Pancreas (tissue), 10 donors: Measurements from ENCODE around the gene SLC23A1. TPM values are rescaled to one million over a fixed set of nuclear protein-coding genes. Genes with fewer than 3 reads are reported as not detected.
"Not testable (repeated sequence)": the region's sequence is repeated elsewhere in the genome, so short reads cannot be mapped to it uniquely, and the experiment has no call there.

Experiments
- ATAC-seq, 4 donors: fragments of 200-7000 bp; cut with Tn5 transposase; one replicate each; pipeline versions ENCODE4 v1.8.0 to v1.9.1; 2020; ENCODE audit warnings: mild to moderate bottlenecking in 4 of 4, moderate library complexity in 4 of 4
- DNase-seq, 6 donors: peaks; one replicate each; pipeline ENCODE4 v3.0.0-alpha.2; 2020
- FAIRE-seq: peaks from 2 replicates; lab custom pipeline; 2012; peaks lifted over from hg19 to GRCh38; lab: Jason Lieb, UNC
- H3K27ac ChIP-seq, 4 donors: fragments of 200-600 bp; sonication (generic); 1 replicate in 3 of 4; 2 replicates in 1 of 4; pipeline versions ENCODE4 v1.5.0 to v1.8.0; 2020
- H3K27me3 ChIP-seq, 4 donors: fragments of 200-600 bp; one replicate each; pipeline ENCODE4 v1.8.0; 2021
- H3K36me3 ChIP-seq, 3 donors: fragments of 200-600 bp; sonication (generic) in 1 of 3; one replicate each; pipeline versions ENCODE4 v1.5.0 to v1.8.0; 2020 to 2021
- H3K4me1 ChIP-seq, 3 donors: fragments of 200-600 bp; one replicate each; pipeline ENCODE4 v1.8.0; 2021
- H3K4me3 ChIP-seq, 4 donors: fragments of 200-600 bp; sonication (generic) in 2 of 4; one replicate each; pipeline versions ENCODE4 v1.5.0 to v1.8.0; 2020 to 2021
- H3K9me3 ChIP-seq, 4 donors: fragments of 200-600 bp; one replicate each; pipeline ENCODE4 v1.8.0; 2021
- WGBS, 2 donors: extraction: QIAGEN DNeasy Blood & Tissue Kit; methylation state at CpG; one replicate each; pipeline ENCODE4 v1.1.7; 2013; 5-methylcytosine and 5-hydroxymethylcytosine counted together
- intact Hi-C, 3 donors: fragments of 100-400 bp; cut with DNase I; formaldehyde crosslinking; loops; one replicate each; pipeline versions ENCODE4 v1.11.1 to v1.14.2; 2022
- polyA plus RNA-seq, 2 donors: library from polyadenylated mRNA; stranded (reverse); fragments of 200-250 nt; gene quantifications; one replicate each; pipeline ENCODE4 v1.2.3, GENCODE V29; 2013
- total RNA-seq, 6 donors: library from RNA; stranded (reverse); fragmentation: NEBNext Ultra II Directional in 4 of 6; extraction: Animal tissue kit (Norgen Biotek cat#: 25700) in 4 of 6; gene quantifications; one replicate each; pipeline versions ENCODE4 v1.2.1 to v1.2.4, GENCODE V29; 2021 to 2023
- TF ChIP-seq, protein P1 (sequence below), 4 donors: fragments of 200-600 bp; sonication (generic) in 3 of 4; IDR thresholded peaks; one replicate each; pipeline versions ENCODE4 v1.5.0 to v1.8.0; 2021; ENCODE audit warnings: antibody characterized with exemption in 4 of 4
- donor health status: healthy with polysubstance abuse.
- donor health status: DM: no; HTN: no; CAD: no; lungs with moderate emphysema.
- donor health status: DM: no; HTN: no; CAD: no.
- donor health status: control.
- donor health status: control.
- donor health status: Bipolar disorder and iron deficiency.
- donor health status: DM: yes; HTN: yes; CAD: no.
- donor health status: DM: no; HTN: no; CAD: no.
- donor health status: DM: no; HTN: no; CAD: no.
- donor health status: DM: yes; HTN: yes; CAD: no.

The SLC23A1 gene
- total and polyA plus RNA-seq, 8 donors = 0.49 to 2.1 (median 1.3) TPM

- H3K36me3 ChIP-seq = peaks cover 0 to 19% (median 12%) of the 10 kb centered on the region in 3 donors
- 95 to 99% methylated on average over 4 of the region's 4 CpGs for WGBS, 2 donors
- ATAC-seq = no peak
- intact Hi-C loops = no loop called here
- H3K4me1 ChIP-seq = no peaks in the 10 kb centered on the region
- H3K9me3 ChIP-seq = no peaks in the 10 kb centered on the region
- H3K27ac ChIP-seq = no peak overlapping the region
- H3K27me3 ChIP-seq = no peaks in the 10 kb centered on the region
- DNase-seq = no peak
- no peak for FAIRE-seq
- TF ChIP-seq, protein P1, sequence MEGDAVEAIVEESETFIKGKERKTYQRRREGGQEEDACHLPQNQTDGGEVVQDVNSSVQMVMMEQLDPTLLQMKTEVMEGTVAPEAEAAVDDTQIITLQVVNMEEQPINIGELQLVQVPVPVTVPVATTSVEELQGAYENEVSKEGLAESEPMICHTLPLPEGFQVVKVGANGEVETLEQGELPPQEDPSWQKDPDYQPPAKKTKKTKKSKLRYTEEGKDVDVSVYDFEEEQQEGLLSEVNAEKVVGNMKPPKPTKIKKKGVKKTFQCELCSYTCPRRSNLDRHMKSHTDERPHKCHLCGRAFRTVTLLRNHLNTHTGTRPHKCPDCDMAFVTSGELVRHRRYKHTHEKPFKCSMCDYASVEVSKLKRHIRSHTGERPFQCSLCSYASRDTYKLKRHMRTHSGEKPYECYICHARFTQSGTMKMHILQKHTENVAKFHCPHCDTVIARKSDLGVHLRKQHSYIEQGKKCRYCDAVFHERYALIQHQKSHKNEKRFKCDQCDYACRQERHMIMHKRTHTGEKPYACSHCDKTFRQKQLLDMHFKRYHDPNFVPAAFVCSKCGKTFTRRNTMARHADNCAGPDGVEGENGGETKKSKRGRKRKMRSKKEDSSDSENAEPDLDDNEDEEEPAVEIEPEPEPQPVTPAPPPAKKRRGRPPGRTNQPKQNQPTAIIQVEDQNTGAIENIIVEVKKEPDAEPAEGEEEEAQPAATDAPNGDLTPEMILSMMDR (IDR thresholded peaks at IDR 0.05) = no peak
- H3K4me3 ChIP-seq = no peak overlapping the region
Measured at GRCh38 chr5:139360384-139360783, 22.7 kb downstream of the SLC23A1 start.

GRCh38 chr5:139358064-139358463 lies 25.0 kb downstream of the SLC23A1 start:
- H3K27ac ChIP-seq = no peak overlapping the region
- TF ChIP-seq, protein P1 (IDR thresholded peaks at IDR 0.05) = no peak
- no peak overlapping the region for H3K4me3 ChIP-seq
- no peaks in the 10 kb centered on the region for H3K27me3 ChIP-seq
- H3K4me1 ChIP-seq = no peaks in the 10 kb centered on the region
- intact Hi-C loops = no loop called here
- ATAC-seq (no peak), FAIRE-seq (no peak), DNase-seq (no peak)
- H3K9me3 ChIP-seq = no peaks in the 10 kb centered on the region
- no peaks in the 10 kb centered on the region for H3K36me3 ChIP-seq

DNA sequence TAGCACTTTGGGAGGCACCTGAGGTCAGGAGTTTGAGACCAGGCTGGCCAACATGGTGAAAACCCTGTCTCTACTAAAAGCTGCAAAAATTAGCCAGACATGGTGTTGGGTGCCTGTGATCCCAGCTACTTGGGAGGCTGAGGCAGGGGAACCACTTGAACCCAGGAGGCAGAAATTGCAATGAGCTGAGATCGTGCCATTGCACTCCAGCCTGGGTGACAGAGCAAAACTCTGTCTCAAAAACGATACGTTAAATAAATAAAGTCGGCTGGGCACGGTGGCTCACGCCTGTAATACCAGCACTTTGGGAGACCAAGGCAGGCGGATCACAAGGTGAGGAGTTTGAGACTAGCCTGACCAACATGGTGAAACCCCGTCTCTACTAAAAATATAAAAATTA lies 27.2 kb downstream of the SLC23A1 start:
- H3K4me1 ChIP-seq, ATAC-seq, H3K4me3 ChIP-seq, H3K27ac ChIP-seq, H3K27me3 ChIP-seq, DNase-seq, FAIRE-seq, intact Hi-C loops, H3K36me3 ChIP-seq, H3K9me3 ChIP-seq: not testable (repeated sequence)
- 93 to 95% methylated on average over 8 of the region's 8 CpGs for WGBS, 2 donors

GRCh38 chr5:139354186-139354585 lies 28.9 kb downstream of the SLC23A1 start:
- no peaks in the 10 kb centered on the region for H3K36me3 ChIP-seq
- ATAC-seq (no peak), DNase-seq (no peak), FAIRE-seq (no peak)
- H3K27ac ChIP-seq = no peak overlapping the region
- H3K4me1 ChIP-seq = no peaks in the 10 kb centered on the region
- TF ChIP-seq, protein P1 (IDR thresholded peaks at IDR 0.05) = no peak
- H3K9me3 ChIP-seq = no peaks in the 10 kb centered on the region
- H3K27me3 ChIP-seq = no peaks in the 10 kb centered on the region
- no peak overlapping the region for H3K4me3 ChIP-seq
- intact Hi-C loops = no loop called here
- WGBS, 2 donors = 93 to 97% methylated on average over 3 of the region's 3 CpGs

GRCh38 chr5:139347863-139348262 lies 35.2 kb downstream of the SLC23A1 start:
- H3K9me3 ChIP-seq, intact Hi-C loops, FAIRE-seq, H3K4me3 ChIP-seq, ATAC-seq, H3K27me3 ChIP-seq, H3K27ac ChIP-seq, DNase-seq, H3K36me3 ChIP-seq: not testable (repeated sequence)
- 91 to 92% methylated on average over 9 of the region's 9 CpGs for WGBS, 2 donors
- H3K4me1 ChIP-seq = peaks cover 0 to 18% (median 14%) of the 10 kb centered on the region in 3 donors

GRCh38 chr5:139345442-139345841 lies 37.7 kb downstream of the SLC23A1 start:
- ATAC-seq, H3K9me3 ChIP-seq, intact Hi-C loops, H3K36me3 ChIP-seq, FAIRE-seq, H3K4me3 ChIP-seq, DNase-seq, H3K27me3 ChIP-seq, H3K27ac ChIP-seq: not testable (repeated sequence)
- H3K4me1 ChIP-seq = peaks cover 0 to 22% (median 20%) of the 10 kb centered on the region in 3 donors
- WGBS, 2 donors = 95 to 97% methylated on average over 8 of the region's 8 CpGs
